Measurements from ENCODE around the gene SFTA2. TPM values are rescaled to one million over a fixed set of nuclear protein-coding genes. Genes with fewer than 3 reads are reported as not detected.

Gene SFTA2
- total RNA-seq, 1 experiment from 2014 or later, result not detected

DNA sequence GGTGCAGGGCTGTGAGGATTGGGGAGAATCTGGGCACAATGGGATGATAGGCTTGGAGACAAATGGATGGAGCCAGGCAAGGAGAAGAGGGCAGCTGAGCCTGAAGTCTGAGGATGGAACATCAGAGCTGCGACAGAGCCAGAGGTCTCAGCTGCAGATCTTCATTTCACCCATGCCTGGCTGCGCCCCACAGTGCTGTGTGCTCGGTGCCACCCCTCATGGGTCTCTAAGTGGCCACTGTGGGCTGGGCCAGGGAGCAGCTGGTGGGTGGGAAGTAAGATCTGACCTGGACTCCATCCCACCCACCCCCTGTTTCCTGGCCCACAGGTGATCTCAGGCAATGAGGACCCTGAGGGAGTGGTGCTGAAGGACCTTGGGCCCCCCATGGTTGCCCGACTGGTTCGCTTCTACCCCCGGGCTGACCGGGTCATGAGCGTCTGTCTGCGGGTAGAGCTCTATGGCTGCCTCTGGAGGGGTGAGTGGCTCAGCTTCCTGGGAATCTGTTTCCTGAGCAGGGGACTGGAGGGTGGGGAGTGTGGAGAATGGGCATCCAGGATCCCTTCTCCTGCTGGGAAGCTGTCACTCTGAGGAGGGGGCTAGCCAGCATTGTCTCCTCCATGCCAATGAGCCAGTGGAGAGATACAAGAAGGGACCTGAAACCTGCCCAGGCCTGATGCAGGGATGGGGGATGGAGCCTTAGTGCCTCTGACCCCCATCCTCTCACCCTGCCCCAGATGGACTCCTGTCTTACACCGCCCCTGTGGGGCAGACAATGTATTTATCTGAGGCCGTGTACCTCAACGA lies 41.1 kb downstream of the SFTA2 start:
- DNase-seq (ENCODE audit: low read depth), result no peak

DNA sequence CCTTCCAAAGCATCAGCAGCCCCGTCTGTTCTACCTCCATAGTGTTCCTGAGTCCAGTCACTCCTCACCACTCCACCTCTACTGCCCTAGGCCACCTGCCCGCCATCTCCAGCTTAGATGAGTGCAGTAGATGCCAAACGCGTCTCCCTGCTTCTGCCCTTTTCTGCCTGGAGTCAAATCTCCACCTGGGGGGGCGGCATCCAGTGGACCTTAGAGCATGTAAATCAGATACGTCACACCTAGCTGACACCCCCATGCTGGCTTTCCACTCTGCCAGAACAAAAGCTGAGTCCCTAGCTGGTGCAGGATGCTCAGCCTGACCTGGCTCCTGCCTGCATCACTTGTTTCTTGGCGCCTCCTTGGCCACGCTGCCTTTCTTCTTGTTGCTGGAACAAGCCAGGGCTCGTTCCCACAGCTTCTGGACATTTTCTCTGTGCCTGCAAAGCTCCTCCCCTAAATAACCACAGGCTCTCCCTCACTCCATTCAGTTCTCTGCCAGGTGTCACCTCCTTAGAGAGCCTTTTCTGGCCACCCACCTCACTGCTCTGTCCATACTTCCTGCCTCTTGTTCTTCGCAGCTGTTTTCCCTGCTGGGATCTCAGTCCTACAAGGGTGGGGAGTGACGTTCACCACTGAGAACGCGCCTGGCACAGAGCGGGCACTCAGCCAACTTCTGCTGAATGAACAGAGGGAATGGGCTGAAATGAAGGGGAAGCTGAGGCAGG lies 41.9 kb downstream of the SFTA2 start:
- no peak for DNase-seq (ENCODE audit: low read depth)

DNA sequence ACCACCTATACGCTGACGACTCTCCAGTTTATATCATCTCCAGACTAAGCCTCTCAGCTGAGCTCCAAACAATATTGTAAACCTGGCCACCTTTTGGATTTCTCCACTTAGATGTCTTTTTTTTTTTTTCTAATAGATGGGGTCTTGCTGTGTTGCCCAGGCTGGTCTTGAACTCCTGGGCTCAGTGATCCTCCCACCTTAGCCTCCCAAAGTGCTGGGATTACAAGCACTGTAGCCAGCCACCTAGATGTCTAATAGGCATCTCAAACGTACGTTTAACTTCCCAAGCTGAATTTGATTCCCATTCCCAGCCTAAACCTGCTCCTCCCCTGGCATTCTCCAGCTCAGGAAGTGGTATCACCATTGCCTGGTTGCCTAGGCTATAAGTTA lies 42.5 kb downstream of the SFTA2 start:
- DNase-seq (ENCODE audit: low read depth), result no peak

DNA sequence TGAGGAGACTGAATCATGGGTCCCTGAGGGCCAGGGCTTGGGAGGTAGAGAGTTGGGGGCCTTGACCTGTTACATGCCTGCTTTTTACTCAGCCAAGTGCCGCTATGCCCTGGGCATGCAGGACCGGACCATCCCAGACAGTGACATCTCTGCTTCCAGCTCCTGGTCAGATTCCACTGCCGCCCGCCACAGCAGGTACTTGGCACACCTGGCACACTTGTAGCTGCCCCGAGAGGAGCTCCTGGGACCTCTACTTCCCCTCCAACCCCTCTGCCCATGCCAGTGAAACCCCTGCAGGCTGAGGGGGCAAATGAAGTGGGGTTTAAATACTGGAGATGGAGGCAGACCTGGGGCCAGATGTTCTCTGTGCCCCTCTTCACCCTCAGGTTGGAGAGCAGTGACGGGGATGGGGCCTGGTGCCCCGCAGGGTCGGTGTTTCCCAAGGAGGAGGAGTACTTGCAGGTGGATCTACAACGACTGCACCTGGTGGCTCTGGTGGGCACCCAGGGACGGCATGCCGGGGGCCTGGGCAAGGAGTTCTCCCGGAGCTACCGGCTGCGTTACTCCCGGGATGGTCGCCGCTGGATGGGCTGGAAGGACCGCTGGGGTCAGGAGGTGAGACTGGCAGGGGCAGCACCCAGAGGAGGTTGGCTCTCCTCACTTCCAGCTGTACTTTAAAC lies 43.0 kb downstream of the SFTA2 start:
- DNase-seq (ENCODE audit: low read depth), result no peak

GRCh38 chr6:30887901-30888815 lies 43.8 kb downstream of the SFTA2 start:
- DNase-seq (ENCODE audit: low read depth), result peak; percentile 55

- no peak for DNase-seq (ENCODE audit: low read depth)
These were observed 45.1 kb downstream of the SFTA2 start for GRCh38 chr6:30886897-30887255.

- DNase-seq (ENCODE audit: low read depth), result peak; percentile 94
These were observed 45.7 kb downstream of the SFTA2 start for GRCh38 chr6:30885999-30886896.

DNA sequence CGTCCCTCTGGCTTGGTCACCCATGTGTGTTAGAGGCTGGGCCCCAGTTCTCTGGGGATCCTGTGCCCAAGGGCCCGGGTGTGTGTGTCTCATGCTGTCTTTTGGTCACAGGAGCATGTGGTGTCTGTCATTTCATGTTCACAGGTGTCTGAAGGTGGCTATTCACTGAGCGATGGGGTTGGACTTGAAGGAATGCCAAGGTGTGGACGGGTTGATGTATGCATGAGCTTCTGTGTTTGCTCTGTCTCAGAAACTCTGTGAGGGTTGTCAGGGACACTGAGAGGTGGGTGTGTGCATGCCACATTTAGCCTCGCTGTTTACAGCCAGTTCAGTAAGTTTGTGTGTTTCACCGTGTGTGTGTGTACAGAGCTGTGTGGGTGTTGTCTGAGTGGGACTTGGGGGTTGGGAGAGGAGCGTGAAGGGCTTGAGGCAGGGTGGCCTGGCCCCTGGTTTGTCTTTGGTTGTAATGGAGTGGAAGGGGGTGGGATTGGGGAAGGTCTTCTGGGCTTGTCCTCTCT lies 46.4 kb downstream of the SFTA2 start:
- peak; percentile 21 for DNase-seq (ENCODE audit: low read depth)

DNA sequence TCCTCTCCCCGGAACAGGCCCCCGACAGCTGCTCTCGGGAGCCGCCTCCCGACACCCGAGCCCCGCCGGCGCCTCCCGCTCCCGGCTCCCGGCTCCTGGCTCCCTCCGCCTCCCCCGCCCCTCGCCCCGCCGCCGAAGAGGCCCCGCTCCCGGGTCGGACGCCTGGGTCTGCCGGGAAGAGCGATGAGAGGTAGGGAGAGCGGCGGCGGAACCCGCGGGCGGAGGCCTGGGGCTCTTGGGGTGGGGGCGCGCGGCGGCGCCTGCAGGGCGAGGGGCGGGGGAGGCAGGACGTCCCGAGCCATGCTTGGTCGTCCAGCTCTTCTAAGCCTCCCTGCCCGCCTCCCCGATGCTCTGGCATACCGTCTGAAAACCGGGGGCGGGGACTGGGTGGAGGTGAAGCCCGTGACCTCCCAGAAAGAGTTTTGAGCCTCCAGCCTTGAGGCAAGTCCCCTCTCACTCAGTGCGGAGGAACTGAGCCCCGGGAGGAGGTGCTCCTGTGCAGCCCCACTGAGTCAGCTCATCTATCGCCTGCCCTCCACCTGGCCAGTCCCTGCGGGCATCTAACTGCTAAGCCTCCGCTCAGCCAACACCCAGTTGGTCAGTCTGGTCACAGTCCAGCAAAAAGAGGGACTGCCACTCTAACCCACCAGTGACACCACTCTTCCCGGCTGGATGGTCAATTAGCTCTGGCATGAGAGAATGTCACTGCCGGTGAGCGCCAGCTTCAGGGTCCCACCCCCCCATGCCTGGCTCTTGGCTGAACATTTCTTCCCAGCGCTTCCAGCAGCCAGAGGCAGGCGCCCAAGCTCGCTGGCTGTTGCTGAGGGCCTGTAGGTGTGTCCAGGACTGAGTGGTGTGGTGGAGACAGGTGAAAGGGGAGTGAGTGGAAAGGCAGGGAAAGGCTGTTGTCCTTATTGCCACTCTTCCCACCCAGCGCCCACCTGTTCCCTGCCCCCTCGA lies 47.2 kb downstream of the SFTA2 start:
- DNase-seq (ENCODE audit: low read depth), result peak; percentile 29

DNA sequence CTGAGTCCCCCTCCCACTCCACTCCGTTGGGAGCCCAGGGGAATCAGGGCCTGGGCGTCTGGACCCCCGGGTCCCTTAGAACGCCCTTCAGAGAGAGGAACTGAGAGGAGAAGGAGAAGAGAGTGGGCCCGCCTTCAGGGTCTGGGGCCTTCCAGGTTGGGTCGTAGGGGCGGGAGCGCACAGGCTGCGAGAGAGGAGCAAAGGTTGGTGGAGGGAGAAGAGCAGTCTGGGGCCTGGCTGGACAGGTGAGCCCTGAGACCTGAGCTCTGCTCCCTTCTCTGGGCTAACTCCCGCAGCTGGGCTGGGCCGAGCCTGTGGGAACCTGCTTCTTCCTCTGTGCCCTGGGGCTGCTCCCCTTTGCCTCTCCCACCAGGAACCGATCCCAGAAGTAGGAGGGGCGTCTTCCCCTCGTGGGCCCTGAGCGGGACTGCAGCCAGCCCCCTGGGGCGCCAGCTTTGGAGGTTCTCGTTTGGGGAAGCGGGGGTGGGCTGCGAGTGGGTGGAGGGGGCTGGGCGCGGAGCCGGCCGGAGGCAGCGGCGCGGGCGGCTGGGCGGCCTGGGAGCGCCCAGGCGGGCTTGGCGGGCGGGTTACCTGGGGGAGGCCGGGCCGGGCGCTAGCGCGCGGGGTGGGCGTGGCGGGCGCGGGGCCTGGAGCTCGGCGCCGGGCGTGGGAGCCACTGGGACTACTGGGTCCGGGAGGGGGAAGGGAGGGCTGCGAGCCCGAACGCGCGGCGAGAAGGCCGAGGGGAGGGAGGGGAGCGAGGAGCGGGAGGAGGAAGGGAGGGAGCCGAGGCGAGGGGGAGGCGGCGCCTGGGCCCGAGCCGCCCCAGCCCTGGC lies 48.1 kb downstream of the SFTA2 start, which contains the start of gene DDR1:
TSS of gene DDR1 (plus strand) at position 835 of the 836 bp plus-strand sequence. CDS start 4,211 bp downstream, outside the sequence.
- DNase-seq (ENCODE audit: low read depth), result peak; percentile 37

DNA sequence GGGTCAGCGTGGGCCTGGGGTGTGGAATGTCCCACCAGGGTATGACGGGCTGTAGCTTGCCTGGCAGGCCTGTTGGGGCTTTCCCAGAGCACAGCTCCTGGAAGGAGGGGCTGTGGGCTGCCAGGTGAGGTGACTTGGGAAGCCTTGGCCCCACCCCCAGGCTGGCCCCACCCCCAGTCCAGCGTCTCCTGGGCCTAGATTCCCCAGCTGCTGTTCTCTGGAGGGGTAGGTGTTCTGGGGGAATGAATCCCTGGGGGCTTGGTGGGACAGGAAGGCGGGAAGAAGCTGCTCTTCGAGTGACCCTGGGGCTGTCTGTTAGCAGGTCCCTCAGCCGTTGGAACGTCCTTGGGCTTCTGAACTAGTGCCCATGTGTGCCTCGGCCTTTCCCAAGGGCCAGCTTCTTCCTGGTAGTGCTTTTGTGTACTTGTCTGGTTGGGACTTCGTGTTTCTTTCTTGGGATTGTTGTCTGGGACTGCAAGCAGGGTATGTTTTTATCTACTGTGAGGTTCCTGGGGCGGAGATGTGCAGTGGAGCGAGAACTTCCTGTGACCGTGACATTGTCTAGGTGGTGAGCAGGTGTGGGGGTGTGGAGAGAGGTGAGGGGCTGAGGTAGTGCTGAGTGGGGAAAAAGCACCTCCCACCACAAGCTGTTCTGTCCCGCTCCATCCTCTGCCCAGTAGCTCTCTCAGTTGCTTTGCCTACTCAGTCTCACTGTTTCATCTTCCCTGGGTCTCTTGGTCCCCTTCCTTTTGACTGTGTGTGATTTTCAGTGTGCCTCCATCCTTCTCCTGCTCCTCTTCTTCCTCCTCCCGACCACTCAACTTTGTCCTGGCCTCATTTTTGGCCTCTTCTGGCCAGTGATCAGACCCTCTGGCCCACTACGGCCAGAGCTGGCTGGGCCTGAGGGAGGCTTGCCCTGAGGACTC lies 48.9 kb downstream of the SFTA2 start:
- no peak for DNase-seq (ENCODE audit: low read depth)

DNA sequence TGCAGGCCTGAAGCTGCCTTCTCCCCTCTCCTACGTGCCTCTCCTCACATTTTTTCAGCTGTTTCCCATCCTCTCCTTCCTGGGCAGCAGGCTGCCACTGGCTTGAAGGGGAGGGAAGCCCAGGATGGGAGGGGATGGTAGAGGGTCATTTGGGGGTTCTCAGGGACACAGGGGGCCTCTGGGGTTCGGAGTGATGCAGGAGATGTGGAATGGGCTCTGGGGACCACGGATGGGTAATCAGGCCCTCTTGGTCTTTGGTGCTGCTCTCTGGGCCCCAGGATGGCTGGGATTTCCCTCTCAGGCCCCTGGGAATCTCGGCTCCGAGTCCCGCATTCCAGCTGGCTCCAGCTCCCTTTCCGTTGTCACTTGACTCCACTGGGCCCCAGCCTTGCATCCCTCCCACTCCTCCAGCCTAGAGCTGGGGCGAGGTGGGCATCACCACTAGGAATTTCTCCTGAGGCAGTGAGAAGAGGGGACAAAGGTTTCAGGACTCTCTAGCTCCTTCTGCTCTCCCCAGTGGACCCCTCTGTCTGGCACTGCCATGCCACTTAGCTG lies 49.7 kb downstream of the SFTA2 start:
- DNase-seq (ENCODE audit: low read depth), result no peak

- DNase-seq (ENCODE audit: low read depth), result no peak
These were observed 50.4 kb downstream of the SFTA2 start for GRCh38 chr6:30881392-30882203.
